Measurements from ENCODE around the gene HOXA11. TPM values are rescaled to one million over a fixed set of nuclear protein-coding genes. Genes with fewer than 3 reads are reported as not detected.
A peak's percentile ranks its signal among the peaks of the same experiment; 100 is the strongest.

HOXA11 gene
- total RNA-seq, 4 donors from 2014 or later: 5.1 to 7.9 (median 6.4) TPM

DNA sequence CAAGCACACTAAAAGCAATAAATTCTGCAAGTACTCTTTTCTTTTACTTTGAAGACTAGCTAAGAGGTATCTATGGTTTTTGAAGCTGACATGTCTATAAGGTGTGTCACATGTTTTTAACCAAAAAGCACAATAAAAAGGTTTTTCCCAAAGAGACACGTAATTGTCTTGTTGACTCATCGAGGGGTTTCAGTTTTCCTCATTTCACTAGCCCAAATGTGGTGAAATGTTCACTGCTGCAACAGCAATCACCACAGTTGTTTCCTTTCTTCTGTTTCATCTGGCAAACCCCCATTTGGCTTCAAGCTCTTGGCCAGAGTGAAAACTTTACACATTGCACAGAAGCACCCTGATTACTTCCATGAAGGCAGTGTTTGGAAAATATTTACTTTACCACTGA, 50.6 kb downstream of the HOXA11 start:
- peak; percentile 51 to 75 for ATAC-seq
- Histone ChIP-seq H3K4me3 (peak overlapping the region in 1 of 4 donors; percentile 3), H3K4me1 (peaks cover 45 to 51% of the 10 kb centered on the region in 2 donors), H3K27me3 (no peaks in the 10 kb centered on the region), H3K27ac (peak overlapping the region; percentile 70 to 95 (median 78)), H3K36me3 (no peaks in the 10 kb centered on the region), H3K9me3 (no peaks in the 10 kb centered on the region)
- in situ Hi-C loops (cut with MboI; ENCODE audit: low sequenced_read_pairs in 4 of 4): no loop called here
- DNase-seq: peak in 1 of 2 donors; percentile 78
- intact Hi-C loops (cut with DNase I; ENCODE audit: low total_unique reads): loop anchor here (2.0 to 5.0 kb wide), 2 partner anchors 33 to 280 kb away; partner anchors contain the start of gene HOXA9
- TF ChIP-seq POLR2A (IDR thresholded peaks at IDR 0.05) (no peak), CTCF (IDR thresholded peaks at IDR 0.05 in 4 of 5, conservative IDR thresholded peaks at IDR 0.05 in 1 of 5) (no peak)

DNA sequence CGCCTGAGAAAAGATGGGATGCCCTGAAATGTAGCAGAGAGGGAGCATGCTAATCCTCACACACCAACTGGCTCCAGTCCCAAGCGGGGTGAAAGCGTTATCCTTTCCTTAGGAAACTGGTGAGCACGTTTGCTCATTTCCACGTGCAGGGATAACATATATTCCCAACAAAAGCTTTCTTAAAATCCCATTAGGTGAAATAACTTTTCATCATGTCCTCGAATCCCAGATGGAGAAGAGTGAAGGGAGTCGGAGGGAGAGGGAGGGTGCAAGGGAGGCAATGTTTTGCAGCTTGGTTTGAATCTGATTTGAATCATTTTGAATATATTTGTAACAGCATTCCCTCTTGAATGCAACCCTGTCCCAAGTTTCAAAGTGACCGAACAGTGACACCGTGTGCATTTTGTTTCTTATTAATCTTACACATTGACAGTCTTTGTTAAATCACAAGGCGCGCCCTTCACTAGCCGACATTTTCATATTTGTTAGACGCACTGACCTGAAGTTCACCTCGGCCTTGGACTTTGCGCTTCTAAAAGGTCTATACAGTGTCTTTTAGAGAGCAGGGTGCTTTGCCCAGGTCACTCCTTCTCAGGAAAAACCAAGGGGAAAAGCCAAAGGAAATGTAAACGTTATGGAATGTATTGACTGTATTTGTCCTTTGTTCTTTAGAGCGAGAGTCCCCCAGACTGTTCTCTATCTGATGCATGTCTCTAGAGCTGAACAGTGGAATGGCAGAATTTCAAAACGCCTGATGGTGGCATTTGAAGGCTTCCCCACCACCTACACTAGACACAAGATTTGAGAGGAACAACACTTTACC, 51.4 kb downstream of the HOXA11 start:
- intact Hi-C loops (cut with DNase I; ENCODE audit: low total_unique reads): loop anchor here (2.0 to 5.0 kb wide), 2 partner anchors 34 to 279 kb away; partner anchors contain the start of gene HOXA9
- peaks cover 52 to 58% of the 10 kb centered on the region in 2 donors for H3K4me1 ChIP-seq

DNA sequence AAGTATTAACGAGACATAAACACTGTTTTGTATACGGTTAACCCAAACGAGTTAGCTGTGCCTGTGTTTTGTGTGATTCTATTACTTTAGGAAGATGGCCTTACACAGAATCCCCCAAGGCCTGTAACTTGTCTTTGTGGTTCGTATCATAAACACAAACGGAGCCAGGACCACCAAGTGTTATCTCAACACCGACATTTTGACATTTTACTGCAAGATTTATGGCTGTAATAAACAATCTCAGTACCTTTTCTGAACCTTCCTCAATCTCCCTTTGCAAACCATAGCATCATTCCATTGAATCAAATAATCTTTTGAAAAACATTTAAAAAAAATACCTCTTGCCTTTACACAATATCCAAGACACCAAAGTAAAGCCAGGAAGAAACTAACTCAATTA, 52.1 kb downstream of the HOXA11 start:
- Histone ChIP-seq H3K4me3 (no peak overlapping the region), H3K9me3 (no peaks in the 10 kb centered on the region), H3K27ac (peak overlapping the region; percentile 70 to 95 (median 78)), H3K36me3 (no peaks in the 10 kb centered on the region), H3K4me1 (peaks cover 58 to 59% of the 10 kb centered on the region in 2 donors), H3K27me3 (no peaks in the 10 kb centered on the region)
- intact Hi-C loops (cut with DNase I; ENCODE audit: low total_unique reads): loop anchor here (5.0 kb wide), 1 partner anchor 34 kb away; the partner anchor contains the start of gene HOXA9
- ATAC-seq (no peak), DNase-seq (no peak)
- in situ Hi-C loops (cut with MboI; ENCODE audit: low sequenced_read_pairs in 4 of 4): no loop called here
- TF ChIP-seq POLR2A (IDR thresholded peaks at IDR 0.05): no peak
- no peak for TF ChIP-seq CTCF (IDR thresholded peaks at IDR 0.05 in 4 of 5, conservative IDR thresholded peaks at IDR 0.05 in 1 of 5)

More for the DNA sequence above, 51.4 kb downstream of the HOXA11 start:
- Histone ChIP-seq H3K9me3 (no peaks in the 10 kb centered on the region), H3K27ac (peak overlapping the region; percentile 70 to 95 (median 78)), H3K27me3 (no peaks in the 10 kb centered on the region), H3K4me3 (peak overlapping the region in 1 of 4 donors; percentile 3), H3K36me3 (no peaks in the 10 kb centered on the region)
- no peak for DNase-seq
- in situ Hi-C loops (cut with MboI; ENCODE audit: low sequenced_read_pairs in 4 of 4): no loop called here
- TF ChIP-seq CTCF (IDR thresholded peaks at IDR 0.05 in 4 of 5, conservative IDR thresholded peaks at IDR 0.05 in 1 of 5) (no peak), POLR2A (IDR thresholded peaks at IDR 0.05) (no peak)
- no peak for ATAC-seq

DNA sequence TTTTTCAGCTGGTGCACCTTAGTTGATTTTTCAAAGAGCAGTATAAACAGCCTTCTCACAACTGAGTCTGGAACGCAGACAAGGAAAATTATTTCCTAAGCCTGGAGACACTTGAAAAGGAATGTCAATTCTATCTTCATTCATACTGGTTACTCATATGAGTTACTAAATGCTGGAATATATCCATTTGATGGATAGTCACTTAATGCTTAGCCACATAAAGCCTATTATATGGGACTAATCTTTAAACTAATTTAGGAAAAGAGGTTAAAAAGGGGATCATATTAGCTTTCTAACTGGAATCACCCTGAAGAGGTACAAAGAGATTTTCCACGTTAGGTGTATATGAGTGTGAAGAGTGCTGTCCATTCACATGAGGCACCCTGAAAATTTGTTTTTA, 52.8 kb downstream of the HOXA11 start:
- peak overlapping the region in 2 of 4 donors; percentile 95 to 97 for H3K27ac ChIP-seq
- intact Hi-C loops (cut with DNase I; ENCODE audit: low total_unique reads) (loop anchor here (5.0 kb wide), 1 partner anchor 35 kb away; the partner anchor contains the start of gene HOXA9), in situ Hi-C loops (cut with MboI; ENCODE audit: low sequenced_read_pairs in 4 of 4) (no loop called here)
- TF ChIP-seq POLR2A (IDR thresholded peaks at IDR 0.05): no peak
- TF ChIP-seq CTCF (IDR thresholded peaks at IDR 0.05 in 4 of 5, conservative IDR thresholded peaks at IDR 0.05 in 1 of 5): no peak
- H3K36me3 ChIP-seq: no peaks in the 10 kb centered on the region
- ATAC-seq (no peak), DNase-seq (no peak)
- H3K9me3 ChIP-seq: no peaks in the 10 kb centered on the region
- no peaks in the 10 kb centered on the region for H3K27me3 ChIP-seq
- peaks cover 61 to 64% of the 10 kb centered on the region in 2 donors for H3K4me1 ChIP-seq
- no peak overlapping the region for H3K4me3 ChIP-seq

All from gastrocnemius medialis (tissue), 4 donors.